Esophagus muscularis mucosa (tissue), 4 donors: Measurements from ENCODE around the gene FTL.

ENCODE experiments used
- CTCF ChIP-seq, 3 experiments: fragments of 200-600 bp in 2 of 3; fragments of 450-650 bp in 1 of 3; sonication (generic) in 2 of 3; IDR thresholded peaks; one replicate each; pipeline ENCODE4 v1.5.1; 2017 to 2019; ENCODE audit warnings: antibody characterized with exemption in 3 of 3, mild to moderate bottlenecking in 2 of 3, moderate library complexity in 1 of 3
- EP300 ChIP-seq: sonication (generic); formaldehyde crosslinking; IDR thresholded peaks from one replicate; pipeline ENCODE4 v1.6.1; 2017; ENCODE audit warnings: antibody characterized with exemption
- POLR2AphosphoS5 ChIP-seq, 2 donors: sonication (generic); formaldehyde crosslinking; IDR thresholded peaks; one replicate each; pipeline ENCODE4 v1.6.1; 2017; ENCODE audit warnings: antibody characterized with exemption in 2 of 2

DNA sequence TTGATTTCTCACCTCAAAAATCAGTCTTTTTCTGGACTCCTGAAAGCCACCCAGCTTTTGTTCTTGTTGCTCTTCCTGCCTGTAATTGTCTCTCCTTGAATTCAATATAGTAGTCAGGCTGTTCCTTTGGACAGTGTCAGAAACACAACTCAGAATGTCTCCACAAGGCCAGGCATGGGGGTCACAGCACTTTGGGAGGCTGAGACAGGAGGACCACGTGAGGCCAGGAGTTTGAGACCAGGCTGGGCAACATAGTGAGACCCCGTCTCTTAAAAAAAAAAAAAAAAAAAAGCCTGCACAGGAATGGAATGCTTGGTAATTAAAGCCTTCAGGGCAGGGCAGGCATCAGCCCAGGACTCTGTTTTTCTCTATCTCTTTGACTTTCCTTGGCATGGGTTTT lies 19.3 kb upstream of the FTL start:
- no peak for TF ChIP-seq CTCF (IDR thresholded peaks at IDR 0.05)
- no peak for TF ChIP-seq EP300
- TF ChIP-seq POLR2AphosphoS5 (IDR thresholded peaks at IDR 0.05) = no peak
